ENCODE data around the gene MEGF6. TPM values are rescaled to one million over a fixed set of nuclear protein-coding genes. Genes with fewer than 3 reads are reported as not detected.

Gene MEGF6
- total and polyA plus RNA-seq, 11 donors: 1.9 to 16.2 (median 5.1) TPM

GRCh38 chr1:3550511-3551289, 60.6 kb downstream of the MEGF6 start:
- 48 to 76% (median 69%) methylated on average over 10 to 27 of the region's 27 CpGs for WGBS, 4 donors
- Histone ChIP-seq H3K4me1 (peaks cover 0 to 23% (median 11%) of the 10 kb centered on the region in 12 donors), H3K36me3 (no peaks in the 10 kb centered on the region), H3K27ac (no peak overlapping the region), H3K27me3 (peaks cover 0 to 11% (median 0%) of the 10 kb centered on the region in 9 donors), H3K9me3 (no peaks in the 10 kb centered on the region), H3K4me3 (no peak overlapping the region)
- TF ChIP-seq, protein P1, sequence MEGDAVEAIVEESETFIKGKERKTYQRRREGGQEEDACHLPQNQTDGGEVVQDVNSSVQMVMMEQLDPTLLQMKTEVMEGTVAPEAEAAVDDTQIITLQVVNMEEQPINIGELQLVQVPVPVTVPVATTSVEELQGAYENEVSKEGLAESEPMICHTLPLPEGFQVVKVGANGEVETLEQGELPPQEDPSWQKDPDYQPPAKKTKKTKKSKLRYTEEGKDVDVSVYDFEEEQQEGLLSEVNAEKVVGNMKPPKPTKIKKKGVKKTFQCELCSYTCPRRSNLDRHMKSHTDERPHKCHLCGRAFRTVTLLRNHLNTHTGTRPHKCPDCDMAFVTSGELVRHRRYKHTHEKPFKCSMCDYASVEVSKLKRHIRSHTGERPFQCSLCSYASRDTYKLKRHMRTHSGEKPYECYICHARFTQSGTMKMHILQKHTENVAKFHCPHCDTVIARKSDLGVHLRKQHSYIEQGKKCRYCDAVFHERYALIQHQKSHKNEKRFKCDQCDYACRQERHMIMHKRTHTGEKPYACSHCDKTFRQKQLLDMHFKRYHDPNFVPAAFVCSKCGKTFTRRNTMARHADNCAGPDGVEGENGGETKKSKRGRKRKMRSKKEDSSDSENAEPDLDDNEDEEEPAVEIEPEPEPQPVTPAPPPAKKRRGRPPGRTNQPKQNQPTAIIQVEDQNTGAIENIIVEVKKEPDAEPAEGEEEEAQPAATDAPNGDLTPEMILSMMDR (IDR thresholded peaks at IDR 0.05): no peak
- TF ChIP-seq POLR2A (IDR thresholded peaks at IDR 0.05): no peak
- DNase-seq (no peak), ATAC-seq (peak in 1 of 4 donors; percentile 37)
- intact Hi-C loops (cut with DNase I): no loop called here

GRCh38 chr1:3548895-3549294, 62.4 kb downstream of the MEGF6 start:
- peaks cover 0 to 26% (median 11%) of the 10 kb centered on the region in 12 donors for H3K4me1 ChIP-seq
- peaks cover 0 to 11% (median 0%) of the 10 kb centered on the region in 9 donors for H3K27me3 ChIP-seq
- DNase-seq: no peak

DNA sequence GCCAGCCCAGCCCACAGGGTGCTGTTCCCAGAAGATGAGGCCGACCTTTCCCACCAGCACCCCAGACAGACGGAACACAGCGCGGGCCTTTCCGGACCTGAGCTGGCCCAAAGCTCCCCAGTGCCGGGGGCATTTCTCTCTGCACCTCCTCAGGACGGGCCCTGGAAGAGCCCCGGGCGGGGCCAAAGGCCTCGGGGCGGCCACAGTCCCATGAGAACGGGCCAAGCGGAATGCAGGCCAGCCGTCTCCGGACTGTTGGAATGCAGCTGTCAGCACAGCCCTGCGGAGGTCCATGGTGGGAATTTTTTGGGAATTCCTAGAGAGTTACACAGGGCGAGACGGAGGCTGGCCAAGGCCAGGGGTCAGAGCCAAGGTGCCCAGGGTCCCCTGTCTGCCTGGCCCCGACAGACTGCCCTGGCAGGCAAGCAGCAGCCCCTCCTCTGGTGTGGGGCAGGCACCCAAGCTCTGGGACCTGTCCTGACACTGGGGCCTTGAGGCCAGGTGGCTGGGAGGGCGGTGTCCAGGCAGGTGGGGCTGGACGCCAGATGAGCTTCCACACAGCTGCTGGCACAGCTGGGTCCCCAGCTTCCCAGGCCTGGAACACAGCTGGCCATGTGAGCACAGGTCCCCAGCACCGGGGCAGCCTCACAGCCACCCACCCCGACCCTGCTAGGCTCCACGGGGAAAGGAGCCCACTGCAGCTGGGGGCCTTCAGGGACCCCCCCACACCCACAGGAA, 63.0 kb downstream of the MEGF6 start:
- 38 to 60% (median 50%) methylated on average over 1 to 24 of the region's 24 CpGs for WGBS, 4 donors
- Histone ChIP-seq H3K27ac (no peak overlapping the region), H3K4me3 (no peak overlapping the region), H3K4me1 (peaks cover 0 to 27% (median 13%) of the 10 kb centered on the region in 12 donors), H3K27me3 (peaks cover 0 to 11% (median 0%) of the 10 kb centered on the region in 9 donors), H3K36me3 (no peaks in the 10 kb centered on the region), H3K9me3 (no peaks in the 10 kb centered on the region)
- ATAC-seq (peak in 3 of 4 donors; percentile 23 to 57 (median 44)), DNase-seq (no peak)
- intact Hi-C loops (cut with DNase I): loop anchor here in 1 of 10 donors (2.0 kb wide), 1 partner anchor 20 kb away; no protein-coding TSS in a partner anchor
- TF ChIP-seq, protein P1 (IDR thresholded peaks at IDR 0.05): no peak
- TF ChIP-seq POLR2A (IDR thresholded peaks at IDR 0.05): no peak

More at GRCh38 chr1:3548895-3549294, 62.4 kb downstream of the MEGF6 start:
- WGBS, 4 donors: 90 to 96% (median 91%) methylated on average over 9 to 15 of the region's 15 CpGs
- H3K4me3 ChIP-seq: no peak overlapping the region
- intact Hi-C loops (cut with DNase I): loop anchor here in 1 of 10 donors (2.0 kb wide), 1 partner anchor 20 kb away; no protein-coding TSS in a partner anchor
- no peaks in the 10 kb centered on the region for H3K36me3 ChIP-seq
- no peaks in the 10 kb centered on the region for H3K9me3 ChIP-seq
- TF ChIP-seq POLR2A (IDR thresholded peaks at IDR 0.05): no peak
- TF ChIP-seq, protein P1 (IDR thresholded peaks at IDR 0.05): no peak
- no peak for ATAC-seq
- H3K27ac ChIP-seq: no peak overlapping the region

All from heart left ventricle (tissue), 16 donors.